ENCODE data around the gene SNTB2. TPM values are rescaled to one million over a fixed set of nuclear protein-coding genes. Genes with fewer than 3 reads are reported as not detected.
A peak's percentile ranks its signal among the peaks of the same experiment; 100 is the strongest.

Gene SNTB2
- total and polyA plus RNA-seq, 2 of the 13 experiments (the other 11 are each of a cell fraction or from before 2014, with no cell fraction given): 11.5 to 19.2 TPM

DNA sequence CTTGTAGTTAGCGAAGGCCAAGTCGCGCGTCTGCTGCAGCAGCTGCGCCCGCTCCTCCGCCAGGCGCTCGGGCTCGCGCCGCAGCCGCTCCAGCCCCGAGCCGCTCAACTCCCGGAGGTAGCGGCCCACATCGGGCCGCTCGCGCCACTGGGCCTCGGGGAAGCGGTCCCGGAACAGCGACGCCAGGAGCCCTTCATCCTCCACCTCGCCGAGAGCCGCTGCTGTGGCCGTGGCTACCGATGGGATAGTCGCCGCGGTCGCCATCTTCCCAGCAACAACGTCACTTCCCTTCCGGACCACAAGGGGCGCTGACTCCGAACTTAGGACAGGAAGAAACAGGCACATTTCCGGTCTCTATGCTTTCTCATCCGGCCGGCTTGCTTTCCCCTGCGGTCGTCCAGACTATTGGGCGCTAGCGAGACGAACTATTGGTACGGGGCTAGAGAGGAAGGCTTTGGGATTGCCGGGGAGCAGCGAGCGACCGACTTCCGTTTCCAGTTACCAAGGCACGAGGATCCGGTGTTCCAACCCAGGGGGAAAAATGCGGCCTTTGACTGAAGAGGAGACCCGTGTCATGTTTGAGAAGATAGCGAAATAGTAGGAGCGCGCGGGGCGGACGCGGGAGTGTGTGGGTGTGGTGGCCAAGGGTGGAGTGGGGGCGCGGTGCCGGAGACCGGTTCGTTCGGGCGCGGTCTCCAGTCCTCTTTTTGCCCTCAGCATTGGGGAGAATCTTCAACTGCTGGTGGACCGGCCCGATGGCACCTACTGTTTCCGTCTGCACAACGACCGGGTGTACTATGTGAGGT lies 152.5 kb downstream of the SNTB2 start, which contains the start of the genes COG8 and NIP7 (continued):
- TF ChIP-seq, protein P1, sequence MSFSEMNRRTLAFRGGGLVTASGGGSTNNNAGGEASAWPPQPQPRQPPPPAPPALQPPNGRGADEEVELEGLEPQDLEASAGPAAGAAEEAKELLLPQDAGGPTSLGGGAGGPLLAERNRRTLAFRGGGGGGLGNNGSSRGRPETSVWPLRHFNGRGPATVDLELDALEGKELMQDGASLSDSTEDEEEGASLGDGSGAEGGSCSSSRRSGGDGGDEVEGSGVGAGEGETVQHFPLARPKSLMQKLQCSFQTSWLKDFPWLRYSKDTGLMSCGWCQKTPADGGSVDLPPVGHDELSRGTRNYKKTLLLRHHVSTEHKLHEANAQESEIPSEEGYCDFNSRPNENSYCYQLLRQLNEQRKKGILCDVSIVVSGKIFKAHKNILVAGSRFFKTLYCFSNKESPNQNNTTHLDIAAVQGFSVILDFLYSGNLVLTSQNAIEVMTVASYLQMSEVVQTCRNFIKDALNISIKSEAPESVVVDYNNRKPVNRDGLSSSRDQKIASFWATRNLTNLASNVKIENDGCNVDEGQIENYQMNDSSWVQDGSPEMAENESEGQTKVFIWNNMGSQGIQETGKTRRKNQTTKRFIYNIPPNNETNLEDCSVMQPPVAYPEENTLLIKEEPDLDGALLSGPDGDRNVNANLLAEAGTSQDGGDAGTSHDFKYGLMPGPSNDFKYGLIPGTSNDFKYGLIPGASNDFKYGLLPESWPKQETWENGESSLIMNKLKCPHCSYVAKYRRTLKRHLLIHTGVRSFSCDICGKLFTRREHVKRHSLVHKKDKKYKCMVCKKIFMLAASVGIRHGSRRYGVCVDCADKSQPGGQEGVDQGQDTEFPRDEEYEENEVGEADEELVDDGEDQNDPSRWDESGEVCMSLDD (CRISPR knock-in tag; IDR thresholded peaks at IDR 0.05; ENCODE audit: borderline replicate concordance): no peak; the same call in 1 of the 2 replicates
- TF ChIP-seq ZNF441 (CRISPR knock-in tag; IDR thresholded peaks at IDR 0.05; ENCODE audit: borderline replicate concordance) (peak; percentile 70), ZMYM4 (CRISPR knock-in tag; IDR thresholded peaks at IDR 0.05) (peak; percentile 100), ZC3H4 (CRISPR knock-in tag; IDR thresholded peaks at IDR 0.05; ENCODE audit: borderline replicate concordance) (no peak), NCOA2 (CRISPR knock-in tag; IDR thresholded peaks at IDR 0.05) (no peak; the same call in none of the 2 replicates), SALL2 (CRISPR knock-in tag; IDR thresholded peaks at IDR 0.05) (peak; percentile 80), ADNP (CRISPR knock-in tag; IDR thresholded peaks at IDR 0.05) (no peak), ZNF598 (CRISPR knock-in tag; IDR thresholded peaks at IDR 0.05; ENCODE audit: borderline replicate concordance) (0 out of 2 replicates have a peak, but pooled peaks have one; percentile 61), RFXAP (CRISPR knock-in tag; IDR thresholded peaks at IDR 0.05; ENCODE audit: borderline replicate concordance) (peak; percentile 95), ZNF616 (CRISPR knock-in tag; IDR thresholded peaks at IDR 0.05; ENCODE audit: low read depth) (0 out of 2 replicates have a peak, but pooled peaks have one; percentile 20), ERF (CRISPR knock-in tag; IDR thresholded peaks at IDR 0.05) (peak; percentile 98), SPEN (CRISPR knock-in tag; IDR thresholded peaks at IDR 0.05; ENCODE audit: low read depth) (peak; percentile 98), AHR (CRISPR knock-in tag; IDR thresholded peaks at IDR 0.05) (no peak; the same call in 1 of the 2 replicates), NFIB (CRISPR knock-in tag; IDR thresholded peaks at IDR 0.05; ENCODE audit: borderline replicate concordance) (no peak), ZNF253 (CRISPR knock-in tag; IDR thresholded peaks at IDR 0.05; ENCODE audit: borderline replicate concordance) (no peak), SRSF1 (optimal IDR thresholded peaks at IDR 0.05; ENCODE audit: low read depth, low read length) (peak; percentile 93), HOXA9 (CRISPR knock-in tag; IDR thresholded peaks at IDR 0.05; ENCODE audit: borderline replicate concordance) (peak; percentile 32; the same call in 1 of the 2 replicates), KLF11 (CRISPR knock-in tag; IDR thresholded peaks at IDR 0.05) (no peak; the same call in none of the 2 replicates)
- TF ChIP-seq, protein P2, sequence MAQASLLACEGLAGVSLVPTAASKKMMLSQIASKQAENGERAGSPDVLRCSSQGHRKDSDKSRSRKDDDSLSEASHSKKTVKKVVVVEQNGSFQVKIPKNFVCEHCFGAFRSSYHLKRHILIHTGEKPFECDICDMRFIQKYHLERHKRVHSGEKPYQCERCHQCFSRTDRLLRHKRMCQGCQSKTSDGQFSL (CRISPR knock-in tag; IDR thresholded peaks at IDR 0.05): no peak
- TF ChIP-seq, protein P3, sequence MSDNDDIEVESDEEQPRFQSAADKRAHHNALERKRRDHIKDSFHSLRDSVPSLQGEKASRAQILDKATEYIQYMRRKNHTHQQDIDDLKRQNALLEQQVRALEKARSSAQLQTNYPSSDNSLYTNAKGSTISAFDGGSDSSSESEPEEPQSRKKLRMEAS (IDR thresholded peaks at IDR 0.05): peak; percentile 95
- TF ChIP-seq, protein P4, sequence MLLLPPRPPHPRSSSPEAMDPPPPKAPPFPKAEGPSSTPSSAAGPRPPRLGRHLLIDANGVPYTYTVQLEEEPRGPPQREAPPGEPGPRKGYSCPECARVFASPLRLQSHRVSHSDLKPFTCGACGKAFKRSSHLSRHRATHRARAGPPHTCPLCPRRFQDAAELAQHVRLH (CRISPR knock-in tag; IDR thresholded peaks at IDR 0.05; ENCODE audit: borderline replicate concordance, low read depth): peak; percentile 79
- TF ChIP-seq, protein P5, sequence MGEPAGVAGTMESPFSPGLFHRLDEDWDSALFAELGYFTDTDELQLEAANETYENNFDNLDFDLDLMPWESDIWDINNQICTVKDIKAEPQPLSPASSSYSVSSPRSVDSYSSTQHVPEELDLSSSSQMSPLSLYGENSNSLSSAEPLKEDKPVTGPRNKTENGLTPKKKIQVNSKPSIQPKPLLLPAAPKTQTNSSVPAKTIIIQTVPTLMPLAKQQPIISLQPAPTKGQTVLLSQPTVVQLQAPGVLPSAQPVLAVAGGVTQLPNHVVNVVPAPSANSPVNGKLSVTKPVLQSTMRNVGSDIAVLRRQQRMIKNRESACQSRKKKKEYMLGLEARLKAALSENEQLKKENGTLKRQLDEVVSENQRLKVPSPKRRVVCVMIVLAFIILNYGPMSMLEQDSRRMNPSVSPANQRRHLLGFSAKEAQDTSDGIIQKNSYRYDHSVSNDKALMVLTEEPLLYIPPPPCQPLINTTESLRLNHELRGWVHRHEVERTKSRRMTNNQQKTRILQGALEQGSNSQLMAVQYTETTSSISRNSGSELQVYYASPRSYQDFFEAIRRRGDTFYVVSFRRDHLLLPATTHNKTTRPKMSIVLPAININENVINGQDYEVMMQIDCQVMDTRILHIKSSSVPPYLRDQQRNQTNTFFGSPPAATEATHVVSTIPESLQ (CRISPR knock-in tag; conservative IDR thresholded peaks at IDR 0.05): no peak; the same call in 1 of the 2 replicates
- TF ChIP-seq, protein P6, sequence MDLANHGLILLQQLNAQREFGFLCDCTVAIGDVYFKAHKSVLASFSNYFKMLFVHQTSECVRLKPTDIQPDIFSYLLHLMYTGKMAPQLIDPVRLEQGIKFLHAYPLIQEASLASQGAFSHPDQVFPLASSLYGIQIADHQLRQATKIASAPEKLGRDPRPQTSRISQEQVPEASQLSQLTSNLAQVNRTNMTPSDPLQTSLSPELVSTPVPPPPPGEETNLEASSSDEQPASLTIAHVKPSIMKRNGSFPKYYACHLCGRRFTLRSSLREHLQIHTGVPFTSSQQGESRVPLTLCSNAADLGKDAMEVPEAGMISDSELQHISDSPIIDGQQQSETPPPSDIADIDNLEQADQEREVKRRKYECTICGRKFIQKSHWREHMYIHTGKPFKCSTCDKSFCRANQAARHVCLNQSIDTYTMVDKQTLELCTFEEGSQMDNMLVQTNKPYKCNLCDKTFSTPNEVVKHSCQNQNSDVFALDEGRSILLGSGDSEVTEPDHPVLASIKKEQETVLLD (CRISPR knock-in tag; IDR thresholded peaks at IDR 0.05; ENCODE audit: low read depth): peak; percentile 85
